ENCODE data around the gene SHROOM3.

Gene SHROOM3

DNA sequence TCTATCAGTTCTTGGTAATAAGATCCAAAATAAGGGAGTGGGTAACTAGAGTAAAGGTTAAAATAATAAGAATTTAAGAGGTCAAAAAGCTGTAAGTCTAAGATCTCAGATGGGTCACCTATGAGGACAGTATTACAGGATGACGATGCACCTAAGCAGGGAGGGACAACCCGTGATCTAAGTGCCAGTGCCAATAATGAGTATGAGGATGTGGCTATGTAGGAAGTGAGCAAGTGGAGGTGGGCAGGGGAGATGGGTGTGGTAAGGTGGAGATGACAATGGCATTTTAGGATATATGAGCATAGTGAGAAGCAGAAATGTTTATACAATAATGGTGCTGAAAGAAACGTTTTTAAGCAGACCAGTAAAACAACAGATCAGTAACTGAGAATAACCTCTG, 33.4 kb upstream of the SHROOM3 start:
- Histone ChIP-seq H3K79me1 (replicated peaks; ENCODE audit: low read length, poor library complexity, severe bottlenecking) (no peaks in the 10 kb centered on the region), H3K36me3 (ENCODE audit: control insufficient read depth in 1 of 2, insufficient read depth in 2 of 2, low read depth in 1 of 2, low read length in 2 of 2) (no peaks in the 10 kb centered on the region), H2AFZ (ENCODE audit: low read depth, low read length) (no peak overlapping the region), H3K9ac (ENCODE audit: low read length) (no peak overlapping the region), H3K27ac (ENCODE audit: low read length, poor library complexity, severe bottlenecking) (no peak overlapping the region), H4K8ac (ENCODE audit: low read length) (no peak overlapping the region), H3K27me3 (ENCODE audit: control insufficient read depth in 1 of 2, insufficient read depth in 1 of 2, low read length in 2 of 2) (peaks cover 0 to 14% of the 10 kb centered on the region in 2 experiments), H2AK5ac (ENCODE audit: low read length, severe bottlenecking) (no peak overlapping the region), H3K23ac (ENCODE audit: low read length in 2 of 2) (no peak overlapping the region), H3K4me2 (ENCODE audit: low read length, poor library complexity, severe bottlenecking) (no peak overlapping the region), H2BK15ac (ENCODE audit: low read depth, poor library complexity, severe bottlenecking) (no peak overlapping the region), H3K4me3 (ENCODE audit: insufficient read depth in 1 of 2, low read depth in 1 of 2, low read length in 2 of 2) (no peak overlapping the region), H2BK5ac (ENCODE audit: low read depth, low read length, poor library complexity, severe bottlenecking) (no peak overlapping the region), H4K91ac (ENCODE audit: low read length) (no peak overlapping the region), H2BK120ac (ENCODE audit: low read depth, low read length) (no peak overlapping the region), H3K4me1 (ENCODE audit: control insufficient read depth, insufficient read depth, low read depth, low read length) (no peaks in the 10 kb centered on the region), H3K9me3 (ENCODE audit: control insufficient read depth, low read length) (no peaks in the 10 kb centered on the region), H3K18ac (ENCODE audit: low read depth in 1 of 2, low read length in 2 of 2) (no peak overlapping the region), H3K4ac (ENCODE audit: low read depth in 1 of 2, low read length in 2 of 2) (no peak overlapping the region), H3K14ac (ENCODE audit: low read length in 2 of 2) (no peak overlapping the region), H2BK12ac (ENCODE audit: low read length in 2 of 2) (no peak overlapping the region)
- no peak for DNase-seq
- 96% methylated on average over 2 of the region's 3 CpGs for WGBS

DNA sequence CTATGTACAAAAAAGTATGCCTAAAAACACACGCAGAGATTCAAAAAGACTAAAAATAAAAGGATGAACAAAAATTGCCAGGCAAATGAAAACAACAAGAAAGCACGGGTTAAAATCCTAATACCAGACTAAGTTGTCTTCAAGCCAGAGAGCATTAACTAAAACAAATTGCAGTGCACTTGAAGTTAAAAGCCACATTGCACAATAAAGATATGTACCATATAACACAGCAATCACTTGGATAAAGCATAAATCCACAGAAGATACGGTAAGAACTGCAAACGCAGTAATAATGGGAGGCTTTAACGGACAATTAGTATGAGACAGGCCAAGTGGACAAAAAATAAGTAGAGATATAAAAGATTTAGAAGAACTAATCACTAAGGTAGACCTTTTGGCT, 28.9 kb upstream of the SHROOM3 start:
- Histone ChIP-seq H2BK12ac (ENCODE audit: low read length in 2 of 2) (no peak overlapping the region), H3K9ac (ENCODE audit: low read length) (no peak overlapping the region), H2AK5ac (ENCODE audit: low read length, severe bottlenecking) (no peak overlapping the region), H3K18ac (ENCODE audit: low read depth in 1 of 2, low read length in 2 of 2) (no peak overlapping the region), H3K9me3 (ENCODE audit: control insufficient read depth, low read length) (no peaks in the 10 kb centered on the region), H3K27me3 (ENCODE audit: control insufficient read depth in 1 of 2, insufficient read depth in 1 of 2, low read length in 2 of 2) (peaks cover 0 to 10% of the 10 kb centered on the region in 2 experiments), H3K23ac (ENCODE audit: low read length in 2 of 2) (no peak overlapping the region), H2BK15ac (ENCODE audit: low read depth, poor library complexity, severe bottlenecking) (no peak overlapping the region), H4K8ac (ENCODE audit: low read length) (no peak overlapping the region), H3K4me3 (ENCODE audit: insufficient read depth in 1 of 2, low read depth in 1 of 2, low read length in 2 of 2) (no peak overlapping the region), H3K4me2 (ENCODE audit: low read length, poor library complexity, severe bottlenecking) (no peak overlapping the region), H4K91ac (ENCODE audit: low read length) (no peak overlapping the region), H3K36me3 (ENCODE audit: control insufficient read depth in 1 of 2, insufficient read depth in 2 of 2, low read depth in 1 of 2, low read length in 2 of 2) (no peaks in the 10 kb centered on the region), H3K4me1 (ENCODE audit: control insufficient read depth, insufficient read depth, low read depth, low read length) (no peaks in the 10 kb centered on the region), H3K4ac (ENCODE audit: low read depth in 1 of 2, low read length in 2 of 2) (no peak overlapping the region), H2BK5ac (ENCODE audit: low read depth, low read length, poor library complexity, severe bottlenecking) (no peak overlapping the region), H2AFZ (ENCODE audit: low read depth, low read length) (no peak overlapping the region), H3K79me1 (replicated peaks; ENCODE audit: low read length, poor library complexity, severe bottlenecking) (no peaks in the 10 kb centered on the region), H2BK120ac (ENCODE audit: low read depth, low read length) (no peak overlapping the region), H3K27ac (ENCODE audit: low read length, poor library complexity, severe bottlenecking) (no peak overlapping the region), H3K14ac (ENCODE audit: low read length in 2 of 2) (no peak overlapping the region)
- no peak for DNase-seq
- 86% methylated on average over 2 of the region's 5 CpGs for WGBS

DNA sequence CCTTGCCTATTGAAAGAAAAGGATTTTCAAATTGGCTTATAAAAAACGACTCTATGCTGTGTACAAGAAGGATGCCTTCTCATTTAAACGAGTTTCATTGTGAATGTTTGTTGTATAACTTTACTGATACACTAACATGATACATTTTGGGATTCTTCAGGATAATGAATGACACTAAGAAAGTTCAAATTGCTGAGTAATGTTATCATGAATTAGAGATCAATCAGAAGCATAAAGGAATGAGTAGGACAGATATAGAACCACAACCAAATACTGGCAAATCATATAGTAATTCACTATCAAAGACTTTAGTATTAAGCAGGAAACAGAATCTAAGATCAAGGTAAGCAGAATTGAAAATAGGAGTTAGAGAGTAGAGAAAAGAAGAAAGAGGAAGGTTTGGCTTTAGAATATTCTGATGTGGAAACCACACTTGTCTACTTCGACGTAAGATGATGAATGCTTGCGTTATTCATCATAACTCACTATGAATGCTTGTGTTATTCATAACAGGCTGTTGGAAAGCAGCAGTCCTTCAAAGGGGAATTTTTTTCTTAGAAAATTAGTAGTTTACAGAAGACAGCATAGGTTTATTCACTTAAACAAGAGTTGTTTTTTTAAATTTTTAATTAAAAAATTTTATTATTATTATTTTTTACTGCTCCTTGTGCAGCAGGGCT, 27.4 kb upstream of the SHROOM3 start:
- H3K18ac ChIP-seq (ENCODE audit: low read depth in 1 of 2, low read length in 2 of 2), result no peak overlapping the region
- no peak overlapping the region for H3K14ac ChIP-seq (ENCODE audit: low read length in 2 of 2)
- H3K36me3 ChIP-seq (ENCODE audit: control insufficient read depth in 1 of 2, insufficient read depth in 2 of 2, low read depth in 1 of 2, low read length in 2 of 2), result no peaks in the 10 kb centered on the region
- H3K4me2 ChIP-seq (ENCODE audit: low read length, poor library complexity, severe bottlenecking), result no peak overlapping the region
- no peak overlapping the region for H3K27ac ChIP-seq (ENCODE audit: low read length, poor library complexity, severe bottlenecking)
- H3K4me3 ChIP-seq (ENCODE audit: insufficient read depth in 1 of 2, low read depth in 1 of 2, low read length in 2 of 2), result no peak overlapping the region
- H2AK5ac ChIP-seq (ENCODE audit: low read length, severe bottlenecking), result no peak overlapping the region
- WGBS, result 71% methylated on average over 4 of the region's 5 CpGs
- no peak overlapping the region for H3K4ac ChIP-seq (ENCODE audit: low read depth in 1 of 2, low read length in 2 of 2)
- no peak for DNase-seq
- H3K79me1 ChIP-seq (replicated peaks; ENCODE audit: low read length, poor library complexity, severe bottlenecking), result no peaks in the 10 kb centered on the region
- no peak overlapping the region for H3K23ac ChIP-seq (ENCODE audit: low read length in 2 of 2)
- H2AFZ ChIP-seq (ENCODE audit: low read depth, low read length), result no peak overlapping the region
- no peaks in the 10 kb centered on the region for H3K27me3 ChIP-seq (ENCODE audit: control insufficient read depth in 1 of 2, insufficient read depth in 1 of 2, low read length in 2 of 2)
- H3K9ac ChIP-seq (ENCODE audit: low read length), result no peak overlapping the region
- H3K9me3 ChIP-seq (ENCODE audit: control insufficient read depth, low read length), result no peaks in the 10 kb centered on the region
- H4K91ac ChIP-seq (ENCODE audit: low read length), result no peak overlapping the region
- no peaks in the 10 kb centered on the region for H3K4me1 ChIP-seq (ENCODE audit: control insufficient read depth, insufficient read depth, low read depth, low read length)
- H2BK120ac ChIP-seq (ENCODE audit: low read depth, low read length), result no peak overlapping the region
- H2BK5ac ChIP-seq (ENCODE audit: low read depth, low read length, poor library complexity, severe bottlenecking), result no peak overlapping the region
- no peak overlapping the region for H4K8ac ChIP-seq (ENCODE audit: low read length)
- no peak overlapping the region for H2BK15ac ChIP-seq (ENCODE audit: low read depth, poor library complexity, severe bottlenecking)
- no peak overlapping the region for H2BK12ac ChIP-seq (ENCODE audit: low read length in 2 of 2)

- Histone ChIP-seq H3K4ac (ENCODE audit: low read depth in 1 of 2, low read length in 2 of 2) (no peak overlapping the region), H4K8ac (ENCODE audit: low read length) (no peak overlapping the region), H3K27ac (ENCODE audit: low read length, poor library complexity, severe bottlenecking) (no peak overlapping the region), H2BK5ac (ENCODE audit: low read depth, low read length, poor library complexity, severe bottlenecking) (no peak overlapping the region), H3K23ac (ENCODE audit: low read length in 2 of 2) (no peak overlapping the region), H3K4me1 (ENCODE audit: control insufficient read depth, insufficient read depth, low read depth, low read length) (no peaks in the 10 kb centered on the region), H3K27me3 (ENCODE audit: control insufficient read depth in 1 of 2, insufficient read depth in 1 of 2, low read length in 2 of 2) (no peaks in the 10 kb centered on the region), H2BK12ac (ENCODE audit: low read length in 2 of 2) (no peak overlapping the region), H3K18ac (ENCODE audit: low read depth in 1 of 2, low read length in 2 of 2) (no peak overlapping the region), H4K91ac (ENCODE audit: low read length) (no peak overlapping the region), H2BK15ac (ENCODE audit: low read depth, poor library complexity, severe bottlenecking) (no peak overlapping the region), H2BK120ac (ENCODE audit: low read depth, low read length) (no peak overlapping the region), H3K36me3 (ENCODE audit: control insufficient read depth in 1 of 2, insufficient read depth in 2 of 2, low read depth in 1 of 2, low read length in 2 of 2) (no peaks in the 10 kb centered on the region), H2AFZ (ENCODE audit: low read depth, low read length) (no peak overlapping the region), H3K9ac (ENCODE audit: low read length) (no peak overlapping the region), H3K9me3 (ENCODE audit: control insufficient read depth, low read length) (no peaks in the 10 kb centered on the region), H3K4me3 (ENCODE audit: insufficient read depth in 1 of 2, low read depth in 1 of 2, low read length in 2 of 2) (no peak overlapping the region), H3K14ac (ENCODE audit: low read length in 2 of 2) (no peak overlapping the region), H2AK5ac (ENCODE audit: low read length, severe bottlenecking) (no peak overlapping the region), H3K4me2 (ENCODE audit: low read length, poor library complexity, severe bottlenecking) (no peak overlapping the region), H3K79me1 (replicated peaks; ENCODE audit: low read length, poor library complexity, severe bottlenecking) (no peaks in the 10 kb centered on the region)
- 90% methylated on average over 2 of the region's 3 CpGs for WGBS
- DNase-seq, result no peak
These were observed 24.4 kb upstream of the SHROOM3 start for GRCh38 chr4:76410636-76411035.
